ENCODE results near the gene MAP2K1. TPM values are rescaled to one million over a fixed set of nuclear protein-coding genes. Genes with fewer than 3 reads are reported as not detected.

MAP2K1 gene
- total RNA-seq, 3 donors from 2014 or later, result 29.2 to 59.7 (median 38.5) TPM

DNA sequence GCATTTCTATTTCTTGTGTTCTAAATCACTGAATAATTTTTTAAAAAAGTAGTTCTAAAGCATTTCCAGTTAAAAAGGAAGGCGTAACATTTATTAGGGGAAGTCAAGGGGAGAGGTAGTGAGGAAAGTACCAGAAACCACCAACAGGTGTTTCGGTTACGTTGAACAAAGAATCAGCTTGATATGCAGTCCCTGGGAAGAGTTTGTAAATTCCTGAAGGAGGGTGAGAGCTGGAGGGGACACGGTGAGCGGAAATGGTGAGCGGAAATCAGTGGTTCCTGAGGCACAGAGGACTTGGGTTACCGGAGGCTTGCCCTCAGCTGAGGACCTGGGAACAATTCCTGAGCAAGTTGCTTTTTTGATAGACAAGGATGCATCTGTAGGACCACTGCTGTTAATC lies 17.8 kb downstream of the MAP2K1 start:
- Histone ChIP-seq H3K27ac (no peak overlapping the region), H3K36me3 (no peaks in the 10 kb centered on the region), H3K4me3 (no peak overlapping the region), H3K9me3 (no peaks in the 10 kb centered on the region), H3K27me3 (no peaks in the 10 kb centered on the region), H3K4me1 (no peaks in the 10 kb centered on the region)
- TF ChIP-seq CTCF (IDR thresholded peaks at IDR 0.05), result no peak
- TF ChIP-seq POLR2A (IDR thresholded peaks at IDR 0.05), result no peak
- TF ChIP-seq POLR2AphosphoS5 (IDR thresholded peaks at IDR 0.05), result no peak
- DNase-seq (ENCODE audit: low spot score in 2 of 2), result no peak
- intact Hi-C loops (cut with DNase I; ENCODE audit: low total_unique reads), result no loop called here

- H3K27me3 ChIP-seq, result no peaks in the 10 kb centered on the region
- TF ChIP-seq POLR2AphosphoS5 (IDR thresholded peaks at IDR 0.05) (no peak), POLR2A (IDR thresholded peaks at IDR 0.05) (no peak)
- intact Hi-C loops (cut with DNase I; ENCODE audit: low total_unique reads), result no loop called here
- no peaks in the 10 kb centered on the region for H3K4me1 ChIP-seq
- H3K36me3 ChIP-seq, result no peaks in the 10 kb centered on the region
- no peaks in the 10 kb centered on the region for H3K9me3 ChIP-seq
- no peak for DNase-seq (ENCODE audit: low spot score in 2 of 2)
- H3K4me3 ChIP-seq, result no peak overlapping the region
- H3K27ac ChIP-seq, result no peak overlapping the region
Observed at GRCh38 chr15:66405007-66405406, 18.3 kb downstream of the MAP2K1 start.

DNA sequence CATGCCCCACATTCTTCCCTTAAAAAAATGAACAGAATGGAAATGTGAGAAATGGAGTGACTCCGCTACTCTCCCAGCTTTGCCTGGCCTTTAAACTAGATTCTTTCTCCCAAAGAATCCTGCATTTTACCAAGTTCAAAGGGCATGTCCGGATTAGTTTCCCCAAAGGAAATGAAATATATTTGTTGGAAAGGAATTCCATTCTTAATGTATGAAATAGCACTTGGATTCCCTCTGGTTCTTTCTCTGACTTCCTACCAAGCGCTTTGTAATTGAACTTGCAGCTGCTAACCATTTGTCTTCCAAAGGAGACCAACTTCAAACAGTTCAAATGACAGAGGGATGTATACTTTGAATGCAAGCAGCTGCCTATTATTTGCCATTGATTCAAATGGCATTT lies 18.9 kb downstream of the MAP2K1 start:
- TF ChIP-seq CTCF (IDR thresholded peaks at IDR 0.05) (no peak), POLR2AphosphoS5 (IDR thresholded peaks at IDR 0.05) (no peak), POLR2A (IDR thresholded peaks at IDR 0.05) (no peak)
- Histone ChIP-seq H3K27me3 (no peaks in the 10 kb centered on the region), H3K4me3 (no peak overlapping the region), H3K36me3 (no peaks in the 10 kb centered on the region), H3K9me3 (no peaks in the 10 kb centered on the region), H3K4me1 (no peaks in the 10 kb centered on the region), H3K27ac (no peak overlapping the region)
- no peak for DNase-seq (ENCODE audit: low spot score in 2 of 2)
- intact Hi-C loops (cut with DNase I; ENCODE audit: low total_unique reads), result no loop called here

DNA sequence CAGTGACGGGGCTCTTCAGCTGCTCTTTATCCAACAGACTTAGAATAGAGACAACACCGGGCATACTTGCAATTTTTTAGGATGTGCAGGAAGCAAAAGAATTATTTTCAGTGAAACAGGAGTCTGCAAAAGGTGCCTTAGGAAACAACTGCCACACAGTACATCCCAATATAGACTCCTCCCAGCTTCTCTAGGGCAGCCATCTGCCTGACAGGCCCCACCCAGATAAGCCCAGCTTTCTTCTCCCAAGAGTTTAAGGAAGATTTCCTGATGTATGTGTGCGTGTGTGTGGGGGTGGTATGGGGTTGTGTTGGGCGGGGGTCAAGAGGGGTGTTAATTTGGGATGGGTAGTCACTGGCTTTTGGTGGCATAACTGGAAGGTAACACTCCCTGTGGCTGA lies 21.5 kb downstream of the MAP2K1 start:
- intact Hi-C loops (cut with DNase I; ENCODE audit: low total_unique reads), result no loop called here
- no peak overlapping the region for H3K4me3 ChIP-seq
- H3K9me3 ChIP-seq, result no peaks in the 10 kb centered on the region
- H3K4me1 ChIP-seq, result no peaks in the 10 kb centered on the region
- no peak overlapping the region for H3K27ac ChIP-seq
- TF ChIP-seq POLR2AphosphoS5 (IDR thresholded peaks at IDR 0.05) (no peak), CTCF (IDR thresholded peaks at IDR 0.05) (no peak), POLR2A (IDR thresholded peaks at IDR 0.05) (no peak)
- H3K36me3 ChIP-seq, result no peaks in the 10 kb centered on the region
- H3K27me3 ChIP-seq, result no peaks in the 10 kb centered on the region
- no peak for DNase-seq (ENCODE audit: low spot score in 2 of 2)

DNA sequence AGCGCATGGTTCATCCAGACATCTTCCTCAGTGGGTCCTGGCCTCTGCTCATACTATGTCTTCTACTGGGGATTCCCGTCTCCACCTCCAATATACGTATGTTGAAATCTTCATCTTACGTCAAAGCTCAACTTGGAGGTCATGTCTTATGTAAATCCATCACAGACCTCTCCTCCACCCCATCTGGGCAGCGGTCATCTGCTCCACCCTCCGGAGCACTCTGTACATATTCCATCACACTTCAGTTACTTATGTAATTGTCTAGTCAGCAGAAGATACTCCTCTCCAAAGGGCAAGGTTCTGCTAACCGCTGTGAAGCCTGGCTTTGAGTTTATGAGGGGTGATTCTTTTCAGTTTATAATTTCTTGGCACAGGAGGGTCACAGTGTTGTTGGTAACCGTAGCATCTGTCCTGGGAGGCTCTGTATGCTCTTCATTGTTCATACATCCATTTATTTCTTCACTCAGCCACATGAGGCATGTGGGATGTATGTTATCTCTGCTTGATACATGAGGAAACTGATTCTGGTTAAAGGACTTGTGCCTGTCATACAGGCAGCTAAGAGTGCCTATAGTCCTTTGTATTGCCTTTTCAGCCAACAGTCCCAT lies 22.1 kb downstream of the MAP2K1 start:
- Histone ChIP-seq H3K27me3 (no peaks in the 10 kb centered on the region), H3K9me3 (no peaks in the 10 kb centered on the region), H3K36me3 (no peaks in the 10 kb centered on the region), H3K4me1 (no peaks in the 10 kb centered on the region), H3K4me3 (no peak overlapping the region), H3K27ac (no peak overlapping the region)
- DNase-seq (ENCODE audit: low spot score in 2 of 2), result no peak
- intact Hi-C loops (cut with DNase I; ENCODE audit: low total_unique reads), result no loop called here
- TF ChIP-seq POLR2A (IDR thresholded peaks at IDR 0.05), result no peak
- no peak for TF ChIP-seq CTCF (IDR thresholded peaks at IDR 0.05)
- TF ChIP-seq POLR2AphosphoS5 (IDR thresholded peaks at IDR 0.05), result no peak

All from breast epithelium (tissue), 4 donors.